Myocyte (in vitro differentiated cells): ENCODE results near the gene SPOPL. TPM values are rescaled to one million over a fixed set of nuclear protein-coding genes. Genes with fewer than 3 reads are reported as not detected.
A peak's percentile ranks its signal among the peaks of the same experiment; 100 is the strongest.
"Not testable (repeated sequence)": the region's sequence is repeated elsewhere in the genome, so short reads cannot be mapped to it uniquely, and the experiment has no call there.

ENCODE experiments used
- DNase-seq: peaks from one replicate; pipeline ENCODE4 v3.0.0-alpha.2; 2012; ENCODE audit warnings: low read depth
- total RNA-seq: library from RNA; depleted of rRNA; stranded (reverse); fragments of >200 nt; gene quantifications from 2 replicates; pipeline ENCODE4 v1.2.3, GENCODE V29; 2014

SPOPL gene
- total RNA-seq, 1 donor from 2014 or later = 11.8 TPM

DNA sequence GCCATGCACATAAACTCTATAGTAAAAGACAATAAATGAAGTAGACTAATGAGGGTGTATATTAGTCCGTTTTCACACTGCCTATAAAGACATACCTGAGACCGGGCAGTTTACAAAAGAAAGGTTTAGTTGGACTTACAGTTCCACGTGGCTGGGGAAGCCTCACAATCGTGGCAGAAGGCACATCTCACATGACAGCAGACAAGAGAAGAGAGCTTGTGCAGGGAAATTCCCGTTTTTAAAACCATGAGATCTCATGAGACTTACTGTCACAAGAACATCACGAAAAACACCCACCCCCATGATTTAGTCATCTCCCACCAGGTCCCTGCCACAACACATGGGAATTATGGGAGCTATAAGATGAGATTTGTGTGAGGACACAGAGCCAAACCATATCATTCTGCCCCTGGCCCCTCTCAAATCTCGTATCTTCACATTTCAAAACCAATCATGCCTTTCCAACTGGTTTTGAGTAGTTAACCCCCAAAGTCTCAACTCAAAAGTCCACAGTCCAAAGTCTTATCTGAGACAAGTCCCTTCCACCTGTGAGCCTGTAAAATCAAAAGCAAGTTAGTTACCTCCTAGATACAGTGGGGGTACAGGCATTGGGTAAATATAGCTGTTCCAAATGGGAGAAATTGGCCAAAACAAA is 21.6 kb downstream of the SPOPL start:
- not testable (repeated sequence) for DNase-seq

- DNase-seq = not testable (repeated sequence)
These were observed 22.1 kb downstream of the SPOPL start for GRCh38 chr2:138523673-138524042.

- not testable (repeated sequence) for DNase-seq
These were observed 22.8 kb downstream of the SPOPL start for GRCh38 chr2:138524353-138524752.

DNA sequence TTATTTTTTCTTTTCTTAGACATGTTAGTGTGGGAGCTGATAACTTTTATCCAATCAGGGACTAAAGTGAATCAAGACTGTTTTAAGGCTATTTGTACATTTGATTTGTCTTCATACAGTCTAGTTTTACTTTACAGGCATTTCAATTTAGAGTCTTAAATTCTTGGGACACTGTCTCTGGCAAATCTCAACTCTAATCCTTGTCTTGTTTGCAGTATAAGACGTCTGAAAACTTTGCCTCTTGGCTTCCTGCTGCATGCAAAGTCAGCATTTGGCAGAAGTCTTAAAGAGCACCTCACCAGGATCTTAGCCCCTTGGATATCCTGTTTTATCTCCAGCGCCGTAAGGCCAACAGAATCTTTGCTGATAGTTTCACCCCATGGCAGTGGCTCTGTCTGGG is 30.3 kb downstream of the SPOPL start:
- no peak for DNase-seq

DNA sequence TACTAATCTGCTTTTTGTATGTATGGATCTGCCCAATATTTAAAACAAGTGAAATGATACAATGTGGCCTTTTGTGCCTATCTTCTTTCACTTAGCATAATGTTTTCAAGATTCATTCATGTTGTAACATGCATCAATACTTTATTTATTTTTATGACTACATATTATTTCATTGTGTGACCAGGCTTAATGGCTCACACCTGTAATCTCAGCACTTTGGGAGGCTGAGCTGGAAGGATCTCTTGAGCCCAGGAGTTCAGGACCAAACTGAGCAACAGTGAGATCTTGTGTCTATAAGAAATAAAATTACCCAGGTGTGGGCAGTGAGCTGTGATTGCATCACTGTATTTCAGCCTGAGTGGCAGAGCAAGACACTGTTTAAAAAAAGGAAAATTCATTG is 33.2 kb downstream of the SPOPL start:
- DNase-seq = no peak

DNA sequence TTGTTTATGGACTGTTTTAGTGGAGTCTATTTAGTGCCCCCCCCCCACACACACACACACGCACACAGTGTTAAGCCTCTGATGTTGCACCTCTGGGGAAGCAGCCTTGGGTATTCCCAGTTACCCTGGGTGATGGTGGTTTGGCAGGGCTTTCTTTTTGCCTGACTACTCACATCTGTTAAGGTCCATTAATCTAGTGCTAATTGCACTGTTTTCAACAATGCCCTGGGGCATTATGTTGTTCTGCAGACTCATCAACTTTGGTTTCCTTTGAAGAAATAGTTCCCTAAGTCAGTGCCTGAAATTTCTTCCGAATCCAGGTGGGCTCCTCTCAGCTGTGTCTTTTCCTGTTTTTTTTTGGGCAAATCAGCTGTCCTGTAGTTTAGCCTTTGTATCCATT is 34.7 kb downstream of the SPOPL start:
- peak; percentile 54 for DNase-seq

DNA sequence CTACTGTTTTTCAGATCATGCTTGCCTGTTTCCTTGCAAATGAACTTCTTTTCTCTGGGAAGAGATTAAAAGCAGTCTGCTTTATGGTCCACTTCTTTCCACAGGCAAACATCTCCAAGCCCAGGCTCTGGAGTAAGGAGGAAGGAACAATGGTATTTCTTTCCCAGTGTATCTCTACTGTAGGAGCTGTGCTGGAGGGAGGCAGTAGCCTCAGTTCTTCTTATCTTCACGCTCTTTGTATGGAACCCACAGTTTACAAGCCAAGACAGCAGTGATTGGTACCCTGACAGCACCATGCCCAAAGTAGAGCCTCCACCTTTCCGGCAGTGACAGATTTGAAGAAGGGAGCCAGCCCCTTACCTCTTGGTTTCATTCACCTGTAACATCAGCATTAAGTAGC is 35.2 kb downstream of the SPOPL start:
- no peak for DNase-seq

DNA sequence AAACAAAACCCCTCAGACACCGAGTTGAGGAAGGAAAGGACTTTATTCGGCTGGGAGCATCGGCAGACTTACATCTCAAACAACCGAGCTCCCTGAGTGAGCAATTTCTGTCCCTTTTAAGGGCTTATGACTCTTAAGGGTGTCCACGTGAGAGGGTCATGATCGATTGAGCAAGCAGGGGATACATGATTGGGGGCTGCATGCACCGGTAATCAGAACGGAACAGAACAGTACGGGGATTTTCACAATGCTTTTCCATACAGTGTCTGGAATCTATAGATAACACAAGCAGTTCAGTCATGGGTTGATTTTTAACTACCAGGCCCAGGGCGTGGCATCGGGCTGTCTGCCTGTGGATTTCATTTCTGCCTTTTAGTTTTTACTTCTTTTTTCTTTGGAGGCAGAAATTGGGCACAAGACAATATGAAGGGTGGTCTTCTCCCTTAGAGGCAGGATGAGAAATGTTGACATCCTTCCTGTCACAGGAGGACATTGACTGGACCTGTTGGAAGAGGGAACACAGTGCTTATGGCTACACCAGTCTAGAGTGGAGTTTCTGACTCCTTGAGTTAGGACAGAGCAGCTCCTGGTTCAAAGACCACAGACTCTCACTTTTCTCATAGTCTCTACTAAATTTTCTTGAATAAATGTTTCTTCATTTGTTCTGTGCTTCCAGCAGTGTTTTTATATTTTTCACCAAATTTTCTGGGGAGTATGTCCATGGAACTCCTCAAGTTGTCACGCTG is 35.8 kb downstream of the SPOPL start:
- DNase-seq = no peak

- not testable (repeated sequence) for DNase-seq
These were observed 42.6 kb downstream of the SPOPL start for GRCh38 chr2:138544206-138544605.

GRCh38 chr2:138548796-138549195 is 47.2 kb downstream of the SPOPL start:
- no peak for DNase-seq

DNA sequence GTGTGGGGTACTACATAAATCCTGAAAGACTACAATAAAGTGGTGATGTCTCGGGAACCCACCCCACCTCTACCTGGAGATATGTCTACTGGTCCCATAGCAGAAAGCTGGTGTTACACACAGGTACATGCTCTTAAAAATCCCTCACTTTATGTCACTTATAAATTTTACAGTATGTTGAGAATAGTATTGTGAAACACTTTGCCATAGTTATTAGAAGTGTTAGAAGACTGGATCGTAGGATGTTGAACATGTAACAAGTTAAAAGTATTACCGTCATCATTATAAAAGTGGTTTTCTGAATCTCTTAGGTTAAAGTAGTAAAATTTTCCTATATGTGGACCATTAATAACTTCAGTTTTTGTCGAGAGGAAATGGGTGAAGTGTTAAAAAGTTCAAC is 48.6 kb downstream of the SPOPL start:
- DNase-seq = no peak

DNA sequence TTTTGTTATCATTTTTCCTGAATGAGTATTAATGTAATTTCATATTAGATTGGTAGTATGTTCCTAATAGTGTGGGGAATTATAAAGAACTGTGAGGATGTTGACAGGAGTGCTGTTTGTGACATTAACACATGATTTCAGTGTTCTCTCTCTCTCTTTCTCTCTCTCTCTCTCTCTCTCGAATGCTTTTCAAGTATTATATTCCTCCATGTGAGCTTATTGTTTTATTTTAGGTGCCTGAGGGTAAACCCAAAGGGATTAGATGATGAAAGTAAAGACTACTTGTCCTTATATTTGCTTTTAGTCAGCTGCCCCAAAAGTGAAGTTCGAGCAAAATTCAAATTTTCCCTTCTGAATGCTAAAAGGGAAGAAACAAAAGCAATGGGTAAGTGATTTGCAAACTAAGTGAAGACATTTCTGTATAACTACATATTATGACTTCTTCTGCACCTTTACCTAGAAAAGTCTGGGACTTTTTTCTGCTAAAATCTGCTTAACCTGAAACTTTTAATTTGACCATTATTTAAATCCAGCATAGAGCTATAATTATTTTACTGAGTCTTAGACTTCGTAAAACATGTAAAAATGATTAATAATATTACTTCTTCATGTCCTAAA is 49.2 kb downstream of the SPOPL start:
- no peak for DNase-seq

- no peak for DNase-seq
These were observed 52.6 kb downstream of the SPOPL start for GRCh38 chr2:138554123-138554522.

DNA sequence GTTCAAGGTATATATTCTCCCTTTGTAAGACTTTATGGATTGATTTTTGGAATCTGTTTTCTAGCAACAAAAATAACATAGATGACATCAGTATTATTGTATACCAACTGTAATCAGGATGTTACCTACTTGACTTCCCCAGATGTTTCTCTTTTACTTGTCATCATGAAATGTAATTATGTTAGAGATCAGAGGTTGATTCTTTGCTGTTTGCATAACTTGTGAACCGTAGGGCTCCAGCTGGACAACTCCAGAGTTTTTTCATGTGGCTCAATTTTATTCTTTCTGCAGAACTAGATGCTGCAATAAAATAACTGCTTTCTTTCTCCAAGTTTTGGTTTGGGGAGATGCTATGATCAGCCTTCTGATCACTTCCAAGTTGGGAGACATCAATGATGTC is 58.1 kb downstream of the SPOPL start:
- DNase-seq = no peak

- DNase-seq = no peak
These were observed 63.1 kb downstream of the SPOPL start for GRCh38 chr2:138564586-138565229.

GRCh38 chr2:138565230-138565598 is 63.6 kb downstream of the SPOPL start:
- no peak for DNase-seq

DNA sequence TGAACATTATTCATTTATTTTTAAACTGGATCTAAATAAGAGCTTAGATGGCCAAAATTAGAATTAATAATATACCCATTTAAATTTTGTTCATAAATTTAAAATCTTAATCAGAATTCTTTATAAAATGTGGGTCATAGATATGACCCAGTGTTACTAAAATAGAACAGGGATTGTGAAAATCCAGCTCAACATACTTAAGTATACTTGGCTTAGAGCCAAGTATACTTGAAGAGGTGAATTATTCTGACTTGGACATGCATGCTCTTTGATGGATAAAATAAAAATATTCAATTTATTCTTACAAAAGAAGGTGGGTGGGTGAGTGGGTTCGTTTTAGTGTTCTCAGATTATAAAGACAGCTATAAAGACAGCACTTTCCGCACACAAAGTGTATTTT is 70.7 kb downstream of the SPOPL start:
- DNase-seq = no peak

GRCh38 chr2:138577066-138577465 is 75.5 kb downstream of the SPOPL start:
- no peak for DNase-seq

DNA sequence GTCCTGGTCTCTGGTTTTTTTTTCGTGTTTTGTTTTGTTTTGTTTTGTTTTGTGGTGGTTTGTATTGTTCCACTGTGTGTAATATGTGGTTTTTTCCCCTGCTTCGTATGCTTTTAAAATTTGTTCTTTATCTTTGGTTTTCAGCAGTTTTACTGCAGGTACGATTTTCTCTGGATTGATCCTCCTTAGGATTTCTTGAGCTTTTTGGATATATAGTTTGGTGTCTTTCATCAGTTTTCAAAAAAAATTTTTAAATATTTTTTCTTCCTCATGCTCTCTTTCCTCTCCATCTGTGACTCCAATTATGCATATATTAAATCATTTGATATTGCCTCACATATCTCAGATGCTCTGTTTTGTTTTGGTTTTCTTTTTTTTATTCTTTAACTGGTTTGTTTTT is 78.0 kb downstream of the SPOPL start:
- no peak for DNase-seq

DNA sequence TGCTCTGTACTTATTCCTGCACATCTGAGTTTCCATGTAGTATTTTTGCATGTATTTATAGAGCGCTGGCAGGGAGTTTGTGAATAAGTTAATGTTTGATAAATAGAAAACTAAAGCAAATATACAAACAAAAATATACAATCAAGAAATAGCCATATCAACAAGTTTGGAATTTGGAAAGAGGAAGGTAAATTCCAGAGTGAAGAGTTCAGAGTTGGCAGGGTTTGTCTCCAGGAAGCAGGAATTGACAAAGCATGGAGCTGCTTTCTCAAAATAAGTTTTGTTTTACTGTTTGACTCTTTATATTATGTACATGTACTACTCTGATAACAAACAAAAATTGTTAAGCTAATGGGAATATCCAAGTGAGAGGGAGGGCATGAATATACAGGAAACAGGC is 80.3 kb downstream of the SPOPL start:
- DNase-seq = no peak

- no peak for DNase-seq
These were observed 88.1 kb downstream of the SPOPL start for GRCh38 chr2:138589663-138590062.

GRCh38 chr2:138596403-138596802 is 94.8 kb downstream of the SPOPL start:
- no peak for DNase-seq
